GM12878 (cell line): ENCODE measurements around the gene ANKRD11. TPM values are rescaled to one million over a fixed set of nuclear protein-coding genes. Genes with fewer than 3 reads are reported as not detected.
A peak's percentile ranks its signal among the peaks of the same experiment; 100 is the strongest.
"Not testable (repeated sequence)": the region's sequence is repeated elsewhere in the genome, so short reads cannot be mapped to it uniquely, and the experiment has no call there.

Experiments
- ATAC-seq: fragments of 200-7000 bp; cut with Tn5 transposase; 3 replicates; pipeline ENCODE4 v1.9.1; 2020; ENCODE audit warnings: mild to moderate bottlenecking, moderate library complexity
- BruUV-seq: library from RNA; stranded (reverse); fragments of 400-500 nt; replicated peaks from 2 replicates; lab custom pipeline; 2021; lab: Mats Ljungman, UMichigan
- CTCF ChIA-PET: fragments of 300-600 bp; sonication (Branson Sonifier 250); formaldehyde crosslinking; extraction: SDS; loops from one replicate; lab custom pipeline; 2021; ENCODE audit warnings: inconsistent platforms; lab: Yijun Ruan, JAX
- POLR2A ChIA-PET: fragments of 350-600 bp; formaldehyde crosslinking; extraction: SDS; loops from one replicate; lab custom pipeline; 2021; ENCODE audit warnings: inconsistent platforms; lab: Charles Lee
- RAD21 ChIA-PET: fragments of 300-600 bp; sonication (Branson Sonifier 250); formaldehyde crosslinking; loops from one replicate; lab custom pipeline; 2023; ENCODE audit warnings: antibody characterized with exemption; ENCODE audit not compliant: unreplicated experiment; lab: Charles Lee
- SMC1A ChIA-PET: fragments of 300-600 bp; sonication (Branson Sonifier 250); formaldehyde crosslinking; loops from one replicate; lab custom pipeline; 2023; ENCODE audit not compliant: unreplicated experiment, uncharacterized antibody; lab: Charles Lee
- DNase-seq: peaks from one replicate; pipeline ENCODE4 v3.0.0-alpha.2; 2011; ENCODE audit warnings: low read depth, low spot score
- FAIRE-seq: peaks from 3 replicates; lab custom pipeline; 2011; peaks lifted over from hg19 to GRCh38; lab: Jason Lieb, UNC
- H2AFZ ChIP-seq: 2 replicates; pipeline ENCODE4 v1.6.0; 2011; ENCODE audit warnings: low read depth, low read length, control low read depth; ENCODE audit not compliant: control insufficient read depth
- H3K27ac ChIP-seq: 2 replicates; pipeline ENCODE4 v1.5.1; 2011; ENCODE audit warnings: control low read depth; ENCODE audit not compliant: control insufficient read depth, insufficient read depth
- H3K27me3 ChIP-seq, 2 experiments: replicated peaks in 1 of 2; 2 replicates each; pipeline versions ENCODE4 v1.6.0 to v1.6.1; 2011; ENCODE audit warnings: low read length in 1 of 2; ENCODE audit not compliant: control insufficient read depth in 2 of 2, insufficient read depth in 2 of 2
- H3K36me3 ChIP-seq, 2 experiments: 2 replicates each; pipeline ENCODE4 v1.5.1; 2011; ENCODE audit warnings: low read length in 1 of 2; ENCODE audit not compliant: control insufficient read depth in 2 of 2, insufficient read depth in 2 of 2
- H3K4me1 ChIP-seq: 2 replicates; pipeline ENCODE4 v1.6.1; 2011; ENCODE audit warnings: mild to moderate bottlenecking, low read length, moderate library complexity, mixed read lengths; ENCODE audit not compliant: control insufficient read depth, insufficient read depth
- H3K4me2 ChIP-seq: 2 replicates; pipeline ENCODE4 v1.6.0; 2011; ENCODE audit warnings: control low read depth; ENCODE audit not compliant: control insufficient read depth, insufficient read depth
- H3K4me3 ChIP-seq: fragments of 200-600 bp; sonication (generic); 2 replicates; pipeline ENCODE4 v1.5.1; 2016
- H3K79me2 ChIP-seq: 2 replicates; pipeline ENCODE4 v1.6.0; 2011; ENCODE audit warnings: low read length; ENCODE audit not compliant: control insufficient read depth, insufficient read depth
- H3K9ac ChIP-seq: 2 replicates; pipeline ENCODE4 v1.8.0; 2011; ENCODE audit warnings: low read length, control low read depth, mixed read lengths; ENCODE audit not compliant: control insufficient read depth, insufficient read depth
- H3K9me3 ChIP-seq: replicated peaks from 3 replicates; pipeline ENCODE4 v1.5.1; 2011; ENCODE audit warnings: mild to moderate bottlenecking, low read length; ENCODE audit not compliant: control insufficient read depth, insufficient read depth
- H4K20me1 ChIP-seq: 2 replicates; pipeline ENCODE4 v1.6.0; 2011; ENCODE audit not compliant: control insufficient read depth, insufficient read depth
- BHLHE40 ChIP-seq, 2 experiments: fragments of 450-650 bp in 1 of 2; IDR thresholded peaks; 2 replicates each; pipeline ENCODE4 v1.6.1; 2011 to 2017; ENCODE audit warnings: low read depth in 2 of 2, borderline replicate concordance in 1 of 2, improper control_type of control experiment in 1 of 2, low read length in 1 of 2, mild to moderate bottlenecking in 1 of 2
- HDAC6 ChIP-seq: fragments of 200-600 bp; sonication (generic); IDR thresholded peaks from one replicate; pipeline ENCODE4 v1.8.0; 2017; ENCODE audit warnings: antibody characterized with exemption; ENCODE audit not compliant: unreplicated experiment
- IKZF2 ChIP-seq, 2 experiments: fragments of 450-650 bp; IDR thresholded peaks; 2 replicates each; pipeline ENCODE4 v1.6.1; 2017; ENCODE audit warnings: mild to moderate bottlenecking in 2 of 2, moderate library complexity in 2 of 2
- USF1 ChIP-seq: IDR thresholded peaks from 2 replicates; pipeline ENCODE4 v1.6.1; 2011; ENCODE audit warnings: borderline replicate concordance, low read depth, mild to moderate bottlenecking, moderate library complexity, mixed read lengths, low read length; ENCODE audit not compliant: insufficient read depth; ENCODE audit errors: extremely low read length
- ZNF207 ChIP-seq: fragments of 450-650 bp; IDR thresholded peaks from 2 replicates; pipeline ENCODE4 v1.6.1; 2014; ENCODE audit warnings: antibody characterized with exemption, mild to moderate bottlenecking, borderline replicate concordance
- WGBS: methylation state at CpG from one replicate; pipeline ENCODE4 v1.1.6; 2016; ENCODE audit warnings: low lambda C conversion rate; ENCODE audit not compliant: insufficient replicate concordance, insufficient coverage; ENCODE audit errors: missing lambda C conversion rate; 5-methylcytosine and 5-hydroxymethylcytosine counted together
- in situ Hi-C: fragments of 300-500 bp; cut with MboI; formaldehyde crosslinking; loops from 9 replicates; pipeline ENCODE4 v1.14.3; 2018; ENCODE audit warnings: mixed read lengths
- intact Hi-C: fragments of 100-400 bp; cut with micrococcal nuclease; formaldehyde crosslinking; loops from one replicate; pipeline ENCODE4 v1.14.2; 2022; ENCODE audit not compliant: unreplicated experiment
- polyA plus RNA-seq, 11 experiments: library from polyadenylated mRNA; depleted of rRNA in 4 of 11; unstranded in 6 of 11; stranded (reverse) in 5 of 11; fragments of >200 nt; fragmentation: Nextera tagmentation in 4 of 11; fragmentation: Illumina TruSeq in 1 of 11; extraction: Ambion mirVana in 4 of 11; extraction: Trizol in 1 of 11; gene quantifications; 1 replicate in 1 of 11; 2 replicates in 10 of 11; pipeline versions ENCODE4 v1.2.1 to v1.2.3, GENCODE V29; 2011 to 2016; ENCODE audit warnings: inconsistent platforms in 2 of 11, missing spikeins in 2 of 11, low read depth in 1 of 11
- total RNA-seq, 4 experiments: library from RNA; depleted of rRNA in 3 of 4; stranded (reverse); fragments of >200 nt in 3 of 4; fragmentation: Illumina TruSeq in 1 of 4; extraction: Trizol in 1 of 4; gene quantifications; 2 replicates each; pipeline versions ENCODE4 v1.2.1 to v1.2.3, GENCODE V29; 2013 to 2021

ANKRD11 gene
- total and polyA plus RNA-seq, 10 of the 15 experiments (the other 5 are each of a cell fraction or from before 2014, with no cell fraction given) = 5.1 to 103 (median 27.4) TPM

GRCh38 chr16:89244264-89244663, 246.1 kb downstream of the ANKRD11 start:
- H3K4me2 ChIP-seq, in situ Hi-C loops, CTCF ChIA-PET, H3K4me3 ChIP-seq, H3K27me3 ChIP-seq, POLR2A ChIA-PET, H2AFZ ChIP-seq, H3K9me3 ChIP-seq, H3K27ac ChIP-seq, RAD21 ChIA-PET, H3K36me3 ChIP-seq, H3K79me2 ChIP-seq, H4K20me1 ChIP-seq, SMC1A ChIA-PET, H3K4me1 ChIP-seq, FAIRE-seq, BruUV-seq, DNase-seq, H3K9ac ChIP-seq, ATAC-seq: not testable (repeated sequence)
- 66% methylated on average over 13 of the region's 13 CpGs for WGBS
- intact Hi-C loops = loop anchor here (5.0 kb wide), 2 partner anchors 243 to 313 kb away; no protein-coding TSS in a partner anchor
- TF ChIP-seq BHLHE40 (IDR thresholded peaks at IDR 0.05; ENCODE audit: borderline replicate concordance in 1 of 2, low read depth in 2 of 2, low read length in 1 of 2) = 0 out of 4 replicates have a peak, but pooled peaks of 1 of the 2 experiments have one; percentile 14

- no TSS peak for BruUV-seq
- H3K9me3 ChIP-seq = no peaks in the 10 kb centered on the region; the same call in 2 of the 3 replicates
- H3K36me3 ChIP-seq = no peaks in the 10 kb centered on the region
- in situ Hi-C loops = no loop called here
- no peak overlapping the region for H2AFZ ChIP-seq
- no peaks in the 10 kb centered on the region for H3K27me3 ChIP-seq
- H3K27ac ChIP-seq = no peak overlapping the region
- H3K9ac ChIP-seq = no peak overlapping the region
- H4K20me1 ChIP-seq = no peaks in the 10 kb centered on the region
- POLR2A ChIA-PET = no interaction called here
- no peak overlapping the region for H3K4me3 ChIP-seq
- FAIRE-seq (no peak), DNase-seq (no peak)
- TF ChIP-seq HDAC6 = no peak
- no peak for TF ChIP-seq ZNF207
- TF ChIP-seq USF1 = no peak
- no peak for TF ChIP-seq IKZF2 (IDR thresholded peaks at IDR 0.05)
- TF ChIP-seq, all 136 proteins: peak for 0
- RAD21 ChIA-PET = no interaction called here
- no peak for ATAC-seq
- intact Hi-C loops = loop anchor here (5.0 kb wide), 2 partner anchors 244 to 314 kb away; no protein-coding TSS in a partner anchor
- H3K4me2 ChIP-seq = no peak overlapping the region
- peaks cover 7% of the 10 kb centered on the region for H3K79me2 ChIP-seq
- H3K4me1 ChIP-seq = no peaks in the 10 kb centered on the region; the same call in 1 of the 2 replicates
- WGBS = 68% methylated on average over 5 of the region's 5 CpGs
- CTCF ChIA-PET = no interaction called here
- SMC1A ChIA-PET = no interaction called here
Observed at GRCh38 chr16:89243664-89244063, 246.7 kb downstream of the ANKRD11 start.
